Chondrocyte (in vitro differentiated cells): ENCODE measurements around the gene CFTR. TPM values are rescaled to one million over a fixed set of nuclear protein-coding genes. Genes with fewer than 3 reads are reported as not detected.

Experiments used
- DNase-seq: peaks from one replicate; pipeline ENCODE4 v3.0.0; 2021; ENCODE audit warnings: mixed read lengths, low spot score
- H3K27ac Mint-ChIP-seq: one replicate; pipeline ENCODE4 v1.8.0; 2021; ENCODE audit warnings: mild to moderate bottlenecking, moderate library complexity, mixed read lengths; ENCODE audit not compliant: unreplicated experiment
- H3K27me3 Mint-ChIP-seq: 2 replicates; pipeline ENCODE4 v1.8.0; 2021; ENCODE audit warnings: low read depth, mixed read lengths
- H3K36me3 Mint-ChIP-seq: 2 replicates; pipeline ENCODE4 v1.8.0; 2021; ENCODE audit warnings: low read depth, mixed read lengths
- H3K4me1 Mint-ChIP-seq: 2 replicates; pipeline ENCODE4 v1.8.0; 2021; ENCODE audit warnings: low read depth, mild to moderate bottlenecking, mixed read lengths
- H3K4me3 Mint-ChIP-seq: one replicate; pipeline ENCODE4 v1.8.0; 2021; ENCODE audit warnings: mild to moderate bottlenecking, moderate library complexity, mixed read lengths; ENCODE audit not compliant: unreplicated experiment
- H3K9me3 Mint-ChIP-seq: 2 replicates; pipeline ENCODE4 v1.8.0; 2021; ENCODE audit warnings: low read depth, mixed read lengths
- CTCF ChIP-seq: fragments of 200-600 bp; sonication (generic); IDR thresholded peaks from 2 replicates; pipeline ENCODE4 v1.5.0; 2021; ENCODE audit warnings: antibody characterized with exemption, mild to moderate bottlenecking, moderate library complexity
- total RNA-seq: library from RNA; stranded (reverse); gene quantifications from 3 replicates; pipeline ENCODE4 v1.2.1, GENCODE V29; 2021

CFTR gene
- total RNA-seq, 1 donor from 2014 or later: not detected

- no peak for TF ChIP-seq CTCF
- no peak overlapping the region for H3K4me3 Mint-ChIP-seq
- H3K9me3 Mint-ChIP-seq: no peaks in the 10 kb centered on the region
- H3K27ac Mint-ChIP-seq: no peak overlapping the region
- H3K4me1 Mint-ChIP-seq: no peaks in the 10 kb centered on the region
- peaks cover 7% of the 10 kb centered on the region for H3K27me3 Mint-ChIP-seq
- no peaks in the 10 kb centered on the region for H3K36me3 Mint-ChIP-seq
- DNase-seq: no peak
Observed at GRCh38 chr7:117530390-117530789, 50.6 kb downstream of the CFTR start.

GRCh38 chr7:117531595-117532244, 51.9 kb downstream of the CFTR start:
- no peak for TF ChIP-seq CTCF
- H3K27me3 Mint-ChIP-seq: peaks cover 7% of the 10 kb centered on the region
- H3K36me3 Mint-ChIP-seq: no peaks in the 10 kb centered on the region
- H3K27ac Mint-ChIP-seq: no peak overlapping the region
- no peak for DNase-seq
- H3K4me3 Mint-ChIP-seq: no peak overlapping the region
- H3K9me3 Mint-ChIP-seq: no peaks in the 10 kb centered on the region
- H3K4me1 Mint-ChIP-seq: no peaks in the 10 kb centered on the region

- no peak for DNase-seq
- no peak overlapping the region for H3K27ac Mint-ChIP-seq
- H3K36me3 Mint-ChIP-seq: no peaks in the 10 kb centered on the region
- TF ChIP-seq CTCF: no peak
- peaks cover 18% of the 10 kb centered on the region for H3K27me3 Mint-ChIP-seq
- H3K9me3 Mint-ChIP-seq: no peaks in the 10 kb centered on the region
- H3K4me3 Mint-ChIP-seq: no peak overlapping the region
- H3K4me1 Mint-ChIP-seq: no peaks in the 10 kb centered on the region
Observed at GRCh38 chr7:117538053-117538452, 58.2 kb downstream of the CFTR start.

GRCh38 chr7:117544061-117544460, 64.2 kb downstream of the CFTR start:
- Mint-ChIP-seq H3K27ac (no peak overlapping the region), H3K4me3 (no peak overlapping the region), H3K36me3 (no peaks in the 10 kb centered on the region), H3K9me3 (no peaks in the 10 kb centered on the region), H3K4me1 (no peaks in the 10 kb centered on the region), H3K27me3 (peaks cover 10% of the 10 kb centered on the region)
- TF ChIP-seq CTCF: no peak
- no peak for DNase-seq

- no peak for TF ChIP-seq CTCF
- H3K9me3 Mint-ChIP-seq: no peaks in the 10 kb centered on the region
- H3K36me3 Mint-ChIP-seq: no peaks in the 10 kb centered on the region
- no peak for DNase-seq
- no peak overlapping the region for H3K27ac Mint-ChIP-seq
- no peaks in the 10 kb centered on the region for H3K4me1 Mint-ChIP-seq
- peaks cover 13% of the 10 kb centered on the region for H3K27me3 Mint-ChIP-seq
- H3K4me3 Mint-ChIP-seq: no peak overlapping the region
Observed at GRCh38 chr7:117548035-117548434, 68.2 kb downstream of the CFTR start.
